ENCODE data around the gene GAK.

DNA sequence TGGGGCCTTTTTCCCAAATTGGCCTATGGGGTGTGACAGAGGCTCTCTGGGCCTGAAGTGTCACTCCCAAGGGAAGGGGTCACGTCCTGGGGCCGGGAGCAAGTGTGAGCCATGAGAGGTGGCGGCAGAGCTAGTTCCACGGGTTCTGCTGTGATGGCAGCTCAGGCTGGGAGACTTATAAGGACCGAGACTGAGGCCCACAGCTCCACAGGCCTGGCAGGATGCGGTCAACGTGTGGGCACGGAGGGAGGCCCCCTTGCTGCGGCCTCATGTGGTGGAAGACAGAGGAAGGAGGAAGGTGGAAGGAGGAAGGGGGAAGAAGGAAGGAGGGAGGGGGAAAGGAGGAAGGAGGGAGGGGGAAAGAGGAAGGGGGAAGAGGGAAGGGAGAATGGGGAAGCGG lies 99.0 kb downstream of the GAK start:
- TF ChIP-seq POLR2A (IDR thresholded peaks at IDR 0.05) (no peak), CTCF (IDR thresholded peaks at IDR 0.05 in 4 of 5, conservative IDR thresholded peaks at IDR 0.05 in 1 of 5) (no peak)

Data from gastrocnemius medialis (tissue), 4 donors.